ENCODE data around the gene ZNF462. TPM values are rescaled to one million over a fixed set of nuclear protein-coding genes. Genes with fewer than 3 reads are reported as not detected.
A peak's percentile ranks its signal among the peaks of the same experiment; 100 is the strongest.

Gene ZNF462
- total and polyA plus RNA-seq, 2 of the 4 experiments (the other 2 are of a cell fraction), result 6.1 to 18.8 TPM

DNA sequence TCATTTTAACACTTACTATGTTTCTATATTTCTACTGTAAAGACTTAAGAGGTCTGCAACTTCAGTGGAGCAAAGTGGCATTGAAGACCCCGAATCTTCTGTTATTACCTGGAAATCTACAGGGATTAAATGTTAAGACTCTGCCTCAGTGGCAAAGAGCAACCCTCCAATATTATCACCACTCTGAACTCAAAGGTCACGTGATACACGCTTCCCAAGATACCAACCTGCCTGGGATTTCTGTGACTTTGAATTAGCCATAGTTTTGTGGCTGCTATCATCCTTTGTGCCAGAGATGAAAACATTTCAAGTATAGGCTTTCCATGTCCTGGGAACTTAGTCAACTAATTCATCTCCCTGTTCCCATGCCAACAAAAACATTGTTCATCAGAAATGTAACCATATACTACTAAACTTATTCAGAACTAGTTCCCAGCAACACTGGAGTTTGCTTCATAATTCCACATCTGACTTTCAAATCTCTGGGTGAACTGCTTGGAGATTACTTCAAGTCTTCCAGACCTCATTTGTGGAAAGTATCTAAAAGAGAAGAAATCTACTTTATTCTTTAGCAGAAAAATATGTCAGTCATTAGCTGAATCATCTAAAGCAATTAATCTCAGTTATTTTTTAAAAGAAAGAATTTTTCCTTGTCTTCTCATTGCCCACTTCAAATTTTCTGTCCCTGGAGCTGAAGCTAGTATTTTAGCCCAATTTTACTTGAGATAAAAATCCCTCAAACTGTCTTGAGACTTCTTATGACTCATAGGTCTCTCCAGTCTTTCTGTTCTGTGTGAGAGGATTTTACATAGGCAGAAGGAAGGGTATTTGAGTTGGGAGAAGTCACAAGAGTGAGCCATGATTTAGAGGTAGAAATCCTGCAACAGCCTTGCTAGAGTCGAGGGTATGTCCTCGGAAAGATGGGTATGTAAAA, 83.0 kb downstream of the ZNF462 start:
- H4K8ac ChIP-seq (ENCODE audit: low read depth in 2 of 2, low read length in 2 of 2), result no peak overlapping the region
- H3K27ac ChIP-seq (ENCODE audit: insufficient read depth, low read length), result no peak overlapping the region
- peaks cover 2% of the 10 kb centered on the region; the same call in 1 of the 2 replicates for H4K20me1 ChIP-seq (ENCODE audit: insufficient read depth, low read length)
- no peak overlapping the region for H3K18ac ChIP-seq (ENCODE audit: low read depth, low read length)
- peaks cover 4% of the 10 kb centered on the region; the same call in 1 of the 2 replicates for H3K9me1 ChIP-seq (ENCODE audit: insufficient read depth, low read length)
- in situ Hi-C loops (cut with MboI; ENCODE audit: low sequenced_read_pairs) (no loop called here), dilution Hi-C loops (cut with HindIII; ENCODE audit: low sequenced_read_pairs, unreplicated experiment) (no loop called here), intact Hi-C loops (cut with micrococcal nuclease) (no loop called here)
- no peak overlapping the region for H3K4ac ChIP-seq (ENCODE audit: low read depth, low read length)
- ChIA-PET POLR2A (ENCODE audit: unreplicated experiment) (no interaction called here), CTCF (interaction anchor here (1.4 kb wide), 1 partner anchor 10 kb away, joined by 5 read pairs; no protein-coding TSS in a partner anchor)
- no peak overlapping the region for H4K5ac ChIP-seq (ENCODE audit: low read depth, low read length)
- no peaks in the 10 kb centered on the region for H3K27me3 ChIP-seq (ENCODE audit: control insufficient read depth, insufficient read depth, low read length)
- no peak overlapping the region for H2BK120ac ChIP-seq (ENCODE audit: low read depth, low read length)
- no peak overlapping the region for H3K56ac ChIP-seq (ENCODE audit: extremely low read depth, insufficient read depth, low read length)
- 100% methylated on average over 1 of the region's 5 CpGs; no CpG with 5 or more reads in 1 of the 2 experiments for WGBS, 2 experiments (ENCODE audit: extremely low coverage in 2 of 2, insufficient read length in 1 of 2)
- no peak overlapping the region for H3K23ac ChIP-seq (ENCODE audit: low read depth, low read length)
- no peaks in the 10 kb centered on the region for H3K79me1 ChIP-seq (ENCODE audit: low read depth in 1 of 2, low read length in 2 of 2)
- no peak overlapping the region for H2BK5ac ChIP-seq (ENCODE audit: low read depth, low read length, poor library complexity, severe bottlenecking)
- no peak overlapping the region for H3K4me3 ChIP-seq (ENCODE audit: insufficient read depth, low read depth, low read length)
- H3K4me1 ChIP-seq (ENCODE audit: control insufficient read depth, insufficient read depth, low read length), result peaks cover 3% of the 10 kb centered on the region; the same call in 1 of the 2 replicates
- TF ChIP-seq BHLHE40 (IDR thresholded peaks at IDR 0.05; ENCODE audit: low read depth, low read length) (no peak), CEBPB (IDR thresholded peaks at IDR 0.05; ENCODE audit: low read depth, low read length) (peak; percentile 44; the same call in 1 of the 2 replicates), RCOR1 (IDR thresholded peaks at IDR 0.05; ENCODE audit: insufficient replicate concordance, low read length) (no peak), FOS (IDR thresholded peaks at IDR 0.05; ENCODE audit: low read depth, low read length) (peak; percentile 25; the same call in 1 of the 2 replicates), SMC3 (IDR thresholded peaks at IDR 0.05; ENCODE audit: low read depth, low read length) (no peak), POLR2A (IDR thresholded peaks at IDR 0.05; ENCODE audit: low read depth, low read length) (0 out of 2 replicates have a peak, but pooled peaks have one; percentile 27), NFE2L2 (IDR thresholded peaks at IDR 0.05; ENCODE audit: low read depth, low read length) (no peak)
- TF ChIP-seq, protein P1, sequence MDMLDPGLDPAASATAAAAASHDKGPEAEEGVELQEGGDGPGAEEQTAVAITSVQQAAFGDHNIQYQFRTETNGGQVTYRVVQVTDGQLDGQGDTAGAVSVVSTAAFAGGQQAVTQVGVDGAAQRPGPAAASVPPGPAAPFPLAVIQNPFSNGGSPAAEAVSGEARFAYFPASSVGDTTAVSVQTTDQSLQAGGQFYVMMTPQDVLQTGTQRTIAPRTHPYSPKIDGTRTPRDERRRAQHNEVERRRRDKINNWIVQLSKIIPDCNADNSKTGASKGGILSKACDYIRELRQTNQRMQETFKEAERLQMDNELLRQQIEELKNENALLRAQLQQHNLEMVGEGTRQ (IDR thresholded peaks at IDR 0.05; ENCODE audit: low read depth, low read length), result peak; percentile 49
- TF ChIP-seq, protein P2, sequence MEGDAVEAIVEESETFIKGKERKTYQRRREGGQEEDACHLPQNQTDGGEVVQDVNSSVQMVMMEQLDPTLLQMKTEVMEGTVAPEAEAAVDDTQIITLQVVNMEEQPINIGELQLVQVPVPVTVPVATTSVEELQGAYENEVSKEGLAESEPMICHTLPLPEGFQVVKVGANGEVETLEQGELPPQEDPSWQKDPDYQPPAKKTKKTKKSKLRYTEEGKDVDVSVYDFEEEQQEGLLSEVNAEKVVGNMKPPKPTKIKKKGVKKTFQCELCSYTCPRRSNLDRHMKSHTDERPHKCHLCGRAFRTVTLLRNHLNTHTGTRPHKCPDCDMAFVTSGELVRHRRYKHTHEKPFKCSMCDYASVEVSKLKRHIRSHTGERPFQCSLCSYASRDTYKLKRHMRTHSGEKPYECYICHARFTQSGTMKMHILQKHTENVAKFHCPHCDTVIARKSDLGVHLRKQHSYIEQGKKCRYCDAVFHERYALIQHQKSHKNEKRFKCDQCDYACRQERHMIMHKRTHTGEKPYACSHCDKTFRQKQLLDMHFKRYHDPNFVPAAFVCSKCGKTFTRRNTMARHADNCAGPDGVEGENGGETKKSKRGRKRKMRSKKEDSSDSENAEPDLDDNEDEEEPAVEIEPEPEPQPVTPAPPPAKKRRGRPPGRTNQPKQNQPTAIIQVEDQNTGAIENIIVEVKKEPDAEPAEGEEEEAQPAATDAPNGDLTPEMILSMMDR (conservative IDR thresholded peaks at IDR 0.05; ENCODE audit: low read depth, low read length), result no peak
- H2AK5ac ChIP-seq (ENCODE audit: low read depth, low read length), result no peak overlapping the region
- no peak overlapping the region for H3K9ac ChIP-seq (ENCODE audit: low read depth, low read length)
- H4K91ac ChIP-seq (ENCODE audit: insufficient read depth, low read depth, low read length), result no peak overlapping the region
- no peak overlapping the region for H2AK9ac ChIP-seq (replicated peaks; ENCODE audit: low read depth, low read length, poor library complexity)
- H3K9me3 ChIP-seq (ENCODE audit: control insufficient read depth, insufficient read depth, low read length), result no peaks in the 10 kb centered on the region
- H2BK15ac ChIP-seq (ENCODE audit: low read depth, low read length), result no peak overlapping the region
- peaks cover 8% of the 10 kb centered on the region for H3K36me3 ChIP-seq (ENCODE audit: control insufficient read depth, insufficient read depth, low read length)
- BruUV-seq (replicated peaks), result no TSS peak
- peak; percentile 87 for ATAC-seq (ENCODE audit: low read depth)
- no peak overlapping the region for H3K14ac ChIP-seq (replicated peaks; ENCODE audit: low read depth, low read length)
- H2BK20ac ChIP-seq (ENCODE audit: low read depth, low read length), result no peak overlapping the region
- peak; percentile 91 for DNase-seq
- H3K4me2 ChIP-seq (ENCODE audit: low read depth, low read length), result no peak overlapping the region
- no peak overlapping the region for H2AFZ ChIP-seq (replicated peaks; ENCODE audit: low read length, poor library complexity)
